NCI-H2171 (cell line): ENCODE results near the gene SCLY.
A peak's percentile ranks its signal among the peaks of the same experiment; 100 is the strongest.

Experiments used
- DNase-seq: peaks from one replicate; lab custom pipeline; 2025; lab: John Stamatoyannopoulos, UW

Gene SCLY

GRCh38 chr2:238097988-238098871, 37.4 kb downstream of the SCLY start:
- no peak for DNase-seq

DNA sequence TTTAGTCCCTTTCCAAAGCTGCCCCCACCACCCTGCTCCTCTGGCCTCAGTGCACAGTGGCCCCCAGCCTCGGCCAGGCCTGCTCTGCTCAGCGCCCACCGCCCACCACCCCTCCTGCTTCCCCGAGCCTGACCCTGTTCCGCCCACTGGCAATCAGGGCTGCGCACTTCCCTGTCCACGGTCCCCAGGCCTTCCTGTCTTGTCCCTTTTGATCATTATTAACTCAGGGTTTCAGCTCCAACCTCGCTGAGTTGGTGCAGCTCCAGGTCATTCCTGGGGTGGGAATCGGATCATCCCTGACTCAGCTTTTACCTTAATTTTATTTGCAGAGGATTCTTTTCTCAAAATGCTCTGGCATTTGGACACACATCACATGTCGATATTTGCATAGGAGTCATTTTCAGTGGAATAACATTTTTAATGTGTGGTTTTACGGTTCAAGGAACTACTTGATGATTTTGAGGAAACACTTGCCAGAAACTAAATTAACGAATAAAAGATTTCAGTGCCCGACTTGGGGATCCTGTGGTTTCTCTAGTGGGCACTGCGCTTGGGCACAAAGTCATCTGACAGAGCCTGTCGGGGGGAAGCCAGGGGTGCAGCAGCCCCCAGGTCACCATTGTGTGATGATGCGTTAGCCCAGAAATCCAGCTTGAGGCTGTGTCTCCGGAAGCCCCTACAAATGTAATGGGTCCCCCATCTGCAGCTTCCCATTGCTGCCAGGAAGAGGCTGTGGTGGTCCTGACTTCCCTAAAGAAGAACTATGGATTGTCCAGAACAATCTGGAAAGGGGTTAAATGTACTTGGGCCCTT, 38.3 kb downstream of the SCLY start:
- no peak for DNase-seq

DNA sequence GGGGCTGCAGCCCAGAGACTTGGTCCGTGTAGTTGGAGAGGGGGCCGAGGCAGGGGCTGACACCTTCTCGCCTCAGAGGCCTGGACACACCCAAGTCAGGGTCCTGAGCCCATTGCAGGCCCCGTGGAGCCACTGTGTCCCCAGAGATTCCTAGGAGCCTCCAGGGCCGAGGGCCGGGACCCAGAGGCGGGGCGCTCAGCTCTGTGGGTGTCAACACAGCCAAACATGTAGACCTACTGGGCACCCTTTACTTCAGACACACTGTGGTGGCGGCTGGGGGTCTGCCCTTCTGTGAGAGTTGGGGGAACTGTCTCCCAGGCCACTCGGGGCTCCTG, 38.9 kb downstream of the SCLY start:
- no peak for DNase-seq

GRCh38 chr2:238100049-238100820, 39.4 kb downstream of the SCLY start, which contains the start of gene ESPNL:
TSS of gene ESPNL (plus strand) at chr2:238100340. CDS start at chr2:238100420, 80 bp downstream.
- peak; percentile 33 for DNase-seq

- DNase-seq = no peak
These were observed 40.3 kb downstream of the SCLY start for GRCh38 chr2:238100821-238101771.

DNA sequence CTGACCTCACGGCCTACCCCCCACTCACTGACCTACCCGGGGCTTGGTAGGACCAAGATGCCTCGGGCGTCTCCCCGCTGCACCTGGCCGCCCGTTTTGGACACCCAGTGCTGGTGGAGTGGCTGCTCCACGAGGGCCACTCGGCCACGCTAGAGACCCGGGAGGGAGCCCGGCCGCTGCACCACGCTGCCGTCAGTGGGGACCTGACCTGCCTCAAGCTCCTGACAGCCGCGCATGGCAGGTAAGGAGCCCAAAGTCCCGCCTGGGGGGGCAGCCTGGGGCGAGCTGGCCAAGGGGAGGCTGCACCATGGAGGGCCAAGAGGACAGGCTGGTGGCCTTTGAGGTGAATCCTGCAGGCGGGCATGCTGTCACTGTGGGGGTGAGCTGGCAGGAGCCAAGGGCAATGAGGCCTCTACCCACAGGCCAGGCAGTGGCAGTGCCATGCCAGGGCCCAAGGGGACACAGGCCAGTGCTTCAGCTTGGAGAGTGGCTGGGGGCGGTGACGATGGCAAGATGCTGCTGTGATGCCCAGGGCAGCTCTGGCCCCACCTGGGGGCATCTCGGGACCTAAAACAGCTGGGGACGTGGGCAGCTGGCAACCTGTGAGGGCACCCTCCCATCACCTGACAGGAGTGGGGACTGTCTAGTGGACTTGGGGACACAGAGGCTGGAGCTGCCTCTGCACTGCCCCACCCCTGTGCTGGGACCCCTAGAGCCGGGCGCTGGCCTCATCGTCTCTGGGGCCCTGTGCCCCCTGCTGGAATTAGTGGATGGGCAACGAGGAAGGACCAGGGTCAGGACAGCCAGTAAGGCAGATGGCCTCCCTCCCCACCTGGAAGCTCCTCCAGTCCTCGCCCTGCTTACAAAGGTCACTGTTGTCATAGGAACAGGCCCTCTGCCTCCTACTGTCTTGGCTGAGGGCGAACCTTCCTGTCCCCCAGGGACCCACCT, 41.4 kb downstream of the SCLY start:
- DNase-seq = no peak

GRCh38 chr2:238102865-238103264, 42.1 kb downstream of the SCLY start:
- no peak for DNase-seq

- DNase-seq = no peak
These were observed 42.8 kb downstream of the SCLY start for GRCh38 chr2:238103465-238104225.

DNA sequence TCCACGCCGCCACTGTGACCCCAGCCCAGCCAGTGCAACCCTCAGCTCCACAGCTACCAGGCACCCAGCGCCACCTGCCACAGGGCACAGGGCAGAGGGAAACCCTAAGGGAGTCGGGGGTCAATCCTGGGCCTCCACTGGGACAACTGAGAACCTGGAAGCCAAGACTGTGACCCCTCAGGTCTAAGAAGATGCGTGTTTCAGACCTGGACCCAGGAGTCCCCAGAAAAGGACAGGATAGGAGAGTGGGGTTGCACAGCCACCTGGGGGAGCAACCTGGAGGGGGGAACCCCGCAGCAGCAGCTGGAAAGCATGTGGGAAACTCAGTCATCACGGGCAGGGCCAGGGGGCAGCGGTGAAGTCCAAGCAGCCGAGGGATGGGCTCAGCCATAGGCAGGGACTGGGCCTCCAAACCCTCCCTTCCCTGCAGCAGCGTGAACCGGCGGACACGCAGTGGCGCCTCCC, 43.5 kb downstream of the SCLY start:
- no peak for DNase-seq

DNA sequence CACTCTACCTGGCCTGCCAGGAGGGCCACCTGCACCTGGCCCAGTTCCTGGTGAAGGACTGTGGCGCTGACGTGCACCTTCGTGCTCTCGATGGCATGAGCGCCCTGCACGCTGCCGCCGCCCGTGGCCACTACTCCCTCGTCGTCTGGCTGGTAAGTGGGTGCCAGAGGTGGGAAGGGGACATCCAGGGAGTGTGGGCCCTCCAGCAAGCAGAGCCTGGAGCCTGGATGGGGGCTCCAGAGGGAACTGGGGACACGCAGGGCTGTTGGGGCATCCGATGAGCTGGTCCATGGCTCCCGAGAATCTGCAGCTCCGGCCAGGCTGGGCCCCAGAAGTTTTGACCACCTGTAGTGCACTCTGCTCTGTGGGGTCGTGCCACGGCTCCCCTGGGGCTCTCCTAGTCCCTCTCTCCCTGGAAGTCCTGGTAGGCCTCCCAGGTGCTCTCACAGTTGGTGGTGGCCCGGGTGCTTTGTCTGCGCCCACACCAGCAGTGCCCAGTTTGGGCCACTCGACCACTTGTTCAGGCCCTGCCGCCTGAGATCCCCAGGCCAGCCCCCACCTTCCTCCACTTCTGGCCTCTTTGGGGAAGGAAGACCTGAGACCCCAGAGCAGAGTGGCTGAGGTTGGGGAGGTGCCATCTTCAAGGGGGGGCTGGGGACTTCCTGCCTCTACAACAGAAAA, 44.0 kb downstream of the SCLY start:
- DNase-seq = no peak

GRCh38 chr2:238105506-238106338, 44.9 kb downstream of the SCLY start:
- DNase-seq = no peak

- no peak for DNase-seq
These were observed 45.5 kb downstream of the SCLY start for GRCh38 chr2:238106339-238106697.

DNA sequence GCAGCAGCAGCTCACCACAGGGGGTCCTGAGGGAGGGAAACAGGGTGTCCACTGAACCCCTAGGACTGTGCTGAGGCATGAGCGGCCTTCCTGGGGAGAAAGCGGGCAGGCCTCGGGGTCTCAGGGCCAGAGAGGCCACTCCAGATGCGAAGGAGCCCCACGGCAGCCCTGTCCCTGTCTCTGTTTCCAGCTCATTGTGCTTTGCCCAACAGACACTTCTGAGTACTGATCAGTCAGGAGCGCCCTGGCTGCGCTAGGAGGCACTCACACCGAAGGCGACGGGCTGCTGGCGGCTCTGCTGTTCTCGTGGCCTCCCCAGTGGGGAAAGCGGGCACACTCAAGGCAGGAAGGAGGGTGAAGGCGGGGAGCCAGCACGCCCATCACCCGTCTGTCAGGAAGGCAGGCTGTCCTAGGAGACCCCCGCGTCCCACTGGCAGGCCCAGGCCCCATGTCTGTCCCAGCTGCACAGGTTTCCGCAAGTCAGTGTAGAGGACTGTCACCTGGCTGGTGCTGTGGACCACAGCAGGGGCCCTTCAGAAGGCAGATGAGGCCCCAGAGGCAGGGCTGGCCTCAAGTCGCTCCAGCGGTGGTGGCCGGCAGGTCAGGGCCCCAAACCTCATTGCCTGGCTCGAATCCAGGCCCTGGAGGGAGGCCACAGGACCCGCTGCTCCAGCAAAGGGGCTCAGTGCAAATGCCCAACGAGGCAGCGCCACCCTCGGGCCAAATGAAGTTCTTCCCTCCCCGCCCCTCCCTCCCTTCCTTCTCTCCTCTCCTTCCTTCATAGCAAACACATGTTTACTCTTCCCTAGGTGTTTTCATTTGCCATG, 46.1 kb downstream of the SCLY start:
- no peak for DNase-seq

- no peak for DNase-seq
These were observed 47.0 kb downstream of the SCLY start for GRCh38 chr2:238107525-238108422.

DNA sequence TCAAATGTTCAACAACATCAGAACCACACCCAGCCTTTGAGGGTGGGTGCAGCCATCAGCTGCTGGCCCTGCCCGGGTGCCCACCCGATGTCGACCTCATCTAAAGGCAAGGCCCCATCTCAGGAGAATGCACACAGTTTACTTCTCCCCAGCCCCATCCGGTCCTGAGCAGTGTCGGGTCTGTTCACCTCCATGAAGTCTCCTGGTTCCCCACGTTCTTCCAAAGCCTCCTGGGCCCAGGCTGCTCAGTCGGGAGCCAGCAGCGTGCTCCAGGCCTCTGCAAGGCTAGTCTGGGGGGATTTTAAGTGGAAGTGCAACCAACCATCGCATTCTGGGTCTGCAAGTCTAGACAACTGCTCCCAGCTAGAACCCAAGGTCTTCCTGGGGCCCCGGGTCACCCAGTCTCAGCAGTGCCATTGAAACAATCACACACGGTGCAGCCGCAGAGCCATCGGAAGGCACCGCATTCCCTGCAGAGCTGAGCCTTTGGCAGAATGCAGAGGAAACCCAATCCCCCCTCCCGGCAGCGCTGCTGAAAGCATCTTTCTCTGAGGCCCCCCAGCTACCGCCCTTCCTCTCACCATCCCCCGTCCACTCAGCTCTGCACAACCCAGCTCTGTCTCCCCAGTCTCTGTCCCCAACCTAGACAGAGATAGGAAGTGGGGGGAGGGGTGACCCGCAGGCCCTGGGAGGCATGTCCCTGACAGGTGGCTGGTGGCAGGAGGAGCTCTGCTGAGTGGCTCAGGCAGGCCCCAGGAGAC, 47.8 kb downstream of the SCLY start:
- peak; percentile 64 for DNase-seq
